RWPE1 (cell line): ENCODE measurements around the gene PIM3.
A peak's percentile ranks its signal among the peaks of the same experiment; 100 is the strongest.

Experiments used
- CTCF ChIA-PET: fragments of 350-600 bp; sonication (Branson Sonifier 250); formaldehyde crosslinking; extraction: SDS; loops from one replicate; lab custom pipeline; 2021; lab: Yijun Ruan, JAX
- POLR2A ChIA-PET: fragments of 400-600 bp; formaldehyde crosslinking; extraction: SDS; loops from one replicate; lab custom pipeline; 2020; ENCODE audit warnings: antibody characterized with exemption; ENCODE audit not compliant: low non-redundant PET; lab: Yijun Ruan, JAX
- DNase-seq: peaks from one replicate; pipeline ENCODE4 v3.0.0; 2012; ENCODE audit warnings: low spot score
- H3K27ac ChIP-seq: fragments of 450-650 bp; 2 replicates; pipeline ENCODE4 v1.5.1; 2017
- CTCF ChIP-seq: fragments of 450-650 bp; conservative IDR thresholded peaks from 2 replicates; pipeline ENCODE4 v1.5.1; 2017; ENCODE audit warnings: low read depth, mild to moderate bottlenecking

PIM3 gene

GRCh38 chr22:49966041-49966773 is 5.6 kb downstream of the PIM3 start:
- ChIA-PET CTCF (no interaction called here), POLR2A (no interaction called here)
- TF ChIP-seq CTCF, result no peak
- no peak for DNase-seq
- H3K27ac ChIP-seq, result peak overlapping the region; percentile 92

- ChIA-PET POLR2A (no interaction called here), CTCF (interaction anchor here (0.5 kb wide), 1 partner anchor 15 kb away, joined by 6 read pairs; no protein-coding TSS in a partner anchor)
- DNase-seq, result no peak
- no peak for TF ChIP-seq CTCF
- H3K27ac ChIP-seq, result peak overlapping the region; percentile 92
Observed at GRCh38 chr22:49966774-49967705, 6.5 kb downstream of the PIM3 start.

GRCh38 chr22:49967706-49968208 is 7.2 kb downstream of the PIM3 start:
- peak overlapping the region; percentile 92 for H3K27ac ChIP-seq
- TF ChIP-seq CTCF, result no peak
- DNase-seq, result no peak
- CTCF ChIA-PET, result interaction anchor here (0.8 kb wide), 1 partner anchor 37 kb away, joined by 3 read pairs; no protein-coding TSS in a partner anchor
- POLR2A ChIA-PET, result no interaction called here

GRCh38 chr22:49968313-49968830 is 7.8 kb downstream of the PIM3 start:
- TF ChIP-seq CTCF, result no peak
- H3K27ac ChIP-seq, result peak overlapping the region; percentile 92
- ChIA-PET POLR2A (no interaction called here), CTCF (interaction anchor here (0.6 to 0.8 kb wide), 2 partner anchors 37 to 41 kb away, joined by 3 read pairs; no protein-coding TSS in a partner anchor)
- DNase-seq, result no peak

GRCh38 chr22:49968831-49969661 is 8.5 kb downstream of the PIM3 start:
- no peak for TF ChIP-seq CTCF
- ChIA-PET POLR2A (no interaction called here), CTCF (interaction anchor here (0.6 to 0.8 kb wide), 2 partner anchors 38 to 40 kb away, joined by 3 read pairs; no protein-coding TSS in a partner anchor)
- H3K27ac ChIP-seq, result peak overlapping the region; percentile 92
- no peak for DNase-seq
